Measurements from ENCODE around the gene STX12. TPM values are rescaled to one million over a fixed set of nuclear protein-coding genes. Genes with fewer than 3 reads are reported as not detected.

The STX12 gene
- total RNA-seq, 2 donors from 2014 or later: 22.6 to 26.7 TPM

DNA sequence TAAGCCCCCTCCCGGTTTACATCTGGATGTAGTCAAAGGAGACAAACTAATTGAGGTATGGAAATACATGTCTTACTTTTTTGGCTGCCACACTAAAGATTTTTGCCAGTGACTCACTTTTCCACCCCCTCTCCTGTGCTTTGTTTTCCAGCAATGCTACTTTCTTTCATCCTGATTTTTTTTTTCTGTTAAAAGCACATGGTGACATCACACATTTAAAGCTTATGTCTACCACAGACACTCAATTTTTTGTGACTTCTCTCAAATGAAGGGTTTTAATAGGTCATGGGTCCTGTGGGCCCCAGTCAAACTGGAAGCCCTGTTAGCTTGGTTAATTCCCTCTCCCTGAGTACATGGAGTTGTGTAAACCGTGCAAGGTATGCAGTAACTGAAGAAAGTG is 59.7 kb downstream of the STX12 start:
- 71 to 81% methylated on average over 2 of the region's 2 CpGs for WGBS, 2 donors
- ATAC-seq (no peak), DNase-seq (no peak)
- no peak overlapping the region for H3K27ac ChIP-seq
- TF ChIP-seq POLR2A (IDR thresholded peaks at IDR 0.05): no peak
- TF ChIP-seq, protein P1, sequence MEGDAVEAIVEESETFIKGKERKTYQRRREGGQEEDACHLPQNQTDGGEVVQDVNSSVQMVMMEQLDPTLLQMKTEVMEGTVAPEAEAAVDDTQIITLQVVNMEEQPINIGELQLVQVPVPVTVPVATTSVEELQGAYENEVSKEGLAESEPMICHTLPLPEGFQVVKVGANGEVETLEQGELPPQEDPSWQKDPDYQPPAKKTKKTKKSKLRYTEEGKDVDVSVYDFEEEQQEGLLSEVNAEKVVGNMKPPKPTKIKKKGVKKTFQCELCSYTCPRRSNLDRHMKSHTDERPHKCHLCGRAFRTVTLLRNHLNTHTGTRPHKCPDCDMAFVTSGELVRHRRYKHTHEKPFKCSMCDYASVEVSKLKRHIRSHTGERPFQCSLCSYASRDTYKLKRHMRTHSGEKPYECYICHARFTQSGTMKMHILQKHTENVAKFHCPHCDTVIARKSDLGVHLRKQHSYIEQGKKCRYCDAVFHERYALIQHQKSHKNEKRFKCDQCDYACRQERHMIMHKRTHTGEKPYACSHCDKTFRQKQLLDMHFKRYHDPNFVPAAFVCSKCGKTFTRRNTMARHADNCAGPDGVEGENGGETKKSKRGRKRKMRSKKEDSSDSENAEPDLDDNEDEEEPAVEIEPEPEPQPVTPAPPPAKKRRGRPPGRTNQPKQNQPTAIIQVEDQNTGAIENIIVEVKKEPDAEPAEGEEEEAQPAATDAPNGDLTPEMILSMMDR (IDR thresholded peaks at IDR 0.05): no peak
- H3K36me3 ChIP-seq (replicated peaks in 1 of 2; ENCODE audit: insufficient read depth in 1 of 2, low read depth in 2 of 2): peaks cover 2 to 4% of the 10 kb centered on the region in 2 donors
- H3K4me3 ChIP-seq: no peak overlapping the region
- H3K27me3 ChIP-seq: no peaks in the 10 kb centered on the region
- H3K4me1 ChIP-seq: peaks cover 13% of the 10 kb centered on the region
- intact Hi-C loops (cut with DNase I): no loop called here
- no peaks in the 10 kb centered on the region for H3K9me3 ChIP-seq

DNA sequence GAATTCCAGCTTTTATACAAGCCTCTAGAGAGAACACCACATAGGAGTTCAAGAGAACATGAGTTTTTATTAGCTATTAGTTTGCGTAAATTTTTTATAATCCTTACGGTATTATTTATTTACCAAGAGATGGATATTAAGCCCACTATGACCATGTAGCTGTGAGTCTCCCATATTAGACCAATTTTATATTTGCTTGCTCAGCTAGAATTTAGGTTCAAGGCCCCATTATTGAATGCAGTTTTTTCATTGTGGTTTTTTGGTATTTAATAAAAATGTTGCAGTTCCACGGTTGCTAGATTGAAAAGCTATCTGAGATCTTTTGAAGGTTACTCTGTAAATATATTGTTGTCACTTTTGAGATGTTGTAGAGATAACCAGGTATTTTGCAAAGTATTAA is 60.5 kb downstream of the STX12 start:
- peaks cover 2 to 4% of the 10 kb centered on the region in 2 donors for H3K36me3 ChIP-seq (replicated peaks in 1 of 2; ENCODE audit: insufficient read depth in 1 of 2, low read depth in 2 of 2)
- ATAC-seq (no peak), DNase-seq (no peak)
- H3K9me3 ChIP-seq: no peaks in the 10 kb centered on the region
- 82% methylated on average over 3 of the region's 3 CpGs for WGBS, 2 donors
- no peak overlapping the region for H3K27ac ChIP-seq
- H3K27me3 ChIP-seq: no peaks in the 10 kb centered on the region
- H3K4me1 ChIP-seq: peaks cover 13% of the 10 kb centered on the region
- H3K4me3 ChIP-seq: no peak overlapping the region
- intact Hi-C loops (cut with DNase I): no loop called here
- TF ChIP-seq POLR2A (IDR thresholded peaks at IDR 0.05): no peak
- TF ChIP-seq, protein P1 (IDR thresholded peaks at IDR 0.05): no peak

DNA sequence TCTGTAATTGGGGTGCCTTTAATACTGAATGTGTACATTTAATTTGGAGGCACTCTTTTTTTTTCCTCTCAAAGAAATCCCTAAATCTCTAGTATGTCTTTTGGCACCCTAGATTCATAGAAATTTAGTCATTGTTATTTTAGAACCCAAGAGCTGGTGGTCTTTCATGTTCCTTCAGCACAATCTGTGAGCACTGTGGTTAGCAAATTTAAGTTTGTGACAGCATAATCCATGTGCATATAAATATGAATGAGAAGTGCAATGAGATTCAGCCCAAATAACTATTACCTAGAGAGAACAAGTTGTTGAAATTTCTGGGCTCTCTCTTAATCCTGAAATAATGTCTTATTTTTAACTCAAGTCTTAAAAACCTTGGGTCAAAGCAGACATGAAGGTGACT is 62.0 kb downstream of the STX12 start:
- intact Hi-C loops (cut with DNase I): no loop called here
- Histone ChIP-seq H3K27ac (no peak overlapping the region), H3K4me1 (peaks cover 13% of the 10 kb centered on the region), H3K27me3 (no peaks in the 10 kb centered on the region), H3K36me3 (replicated peaks in 1 of 2; ENCODE audit: insufficient read depth in 1 of 2, low read depth in 2 of 2) (peaks cover 4 to 12% of the 10 kb centered on the region in 2 donors), H3K4me3 (no peak overlapping the region), H3K9me3 (no peaks in the 10 kb centered on the region)
- TF ChIP-seq POLR2A (IDR thresholded peaks at IDR 0.05): no peak
- TF ChIP-seq, protein P1 (IDR thresholded peaks at IDR 0.05): no peak
- no peak for DNase-seq
- no peak for ATAC-seq

DNA sequence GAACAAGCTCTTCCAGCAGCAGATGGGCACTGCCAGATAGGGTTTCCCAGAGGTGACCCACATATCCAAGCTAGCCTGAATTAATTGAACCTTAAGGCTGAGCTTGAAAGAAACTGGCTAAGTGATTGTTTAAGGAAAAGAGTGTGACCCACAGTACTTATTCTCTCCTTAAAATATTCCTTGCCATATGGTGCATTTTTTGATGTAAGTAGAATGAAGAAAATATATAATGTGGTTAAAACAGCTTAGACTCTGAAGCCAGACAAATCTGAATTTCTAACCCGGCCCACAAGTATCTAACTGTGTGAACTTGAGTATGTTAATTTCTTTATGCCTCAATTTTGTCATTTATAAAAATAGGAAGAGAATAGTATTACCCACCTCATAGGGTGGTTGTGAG is 62.5 kb downstream of the STX12 start:
- H3K9me3 ChIP-seq: no peaks in the 10 kb centered on the region
- H3K27me3 ChIP-seq: no peaks in the 10 kb centered on the region
- H3K4me1 ChIP-seq: peaks cover 13% of the 10 kb centered on the region
- no peak overlapping the region for H3K4me3 ChIP-seq
- H3K36me3 ChIP-seq (replicated peaks in 1 of 2; ENCODE audit: insufficient read depth in 1 of 2, low read depth in 2 of 2): peaks cover 4 to 14% of the 10 kb centered on the region in 2 donors
- TF ChIP-seq POLR2A (IDR thresholded peaks at IDR 0.05): no peak
- DNase-seq (no peak), ATAC-seq (no peak)
- intact Hi-C loops (cut with DNase I): no loop called here
- H3K27ac ChIP-seq: no peak overlapping the region
- WGBS, 2 donors: 92 to 100% methylated on average over 1 of the region's 1 CpG

DNA sequence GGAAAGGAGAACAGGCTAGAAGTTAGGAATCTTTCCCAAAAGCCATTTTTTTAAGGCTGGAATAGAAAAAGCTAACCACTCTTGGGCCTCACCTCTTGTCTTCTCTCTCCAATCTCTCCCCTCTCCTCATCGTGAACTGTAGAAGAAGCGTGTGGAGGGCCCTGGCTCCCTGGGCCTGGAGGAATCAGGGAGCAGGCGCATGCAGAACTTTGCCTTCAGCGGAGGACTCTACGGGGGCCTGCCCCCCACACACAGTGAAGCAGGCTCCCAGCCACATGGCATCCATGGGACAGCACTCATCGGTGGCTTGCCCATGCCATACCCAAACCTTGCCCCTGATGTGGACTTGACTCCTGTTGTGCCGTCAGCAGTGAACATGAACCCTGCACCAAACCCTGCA is 76.9 kb downstream of the STX12 start:
- Histone ChIP-seq H3K4me1 (no peaks in the 10 kb centered on the region), H3K27ac (no peak overlapping the region), H3K9me3 (no peaks in the 10 kb centered on the region), H3K4me3 (no peak overlapping the region), H3K36me3 (replicated peaks in 1 of 2; ENCODE audit: insufficient read depth in 1 of 2, low read depth in 2 of 2) (peaks cover 8 to 38% of the 10 kb centered on the region in 2 donors), H3K27me3 (no peaks in the 10 kb centered on the region)
- TF ChIP-seq POLR2A (IDR thresholded peaks at IDR 0.05): no peak
- TF ChIP-seq, protein P1 (IDR thresholded peaks at IDR 0.05): no peak
- DNase-seq: no peak
- WGBS, 2 donors: 93 to 99% methylated on average over 7 of the region's 7 CpGs
- no peak for ATAC-seq
- intact Hi-C loops (cut with DNase I): no loop called here

Measured in body of pancreas (tissue), 4 donors.